CD4-positive, alpha-beta T cell treated with Interleukin-12 subunit alpha and Interleukin-12 subunit beta, for 1 hour (primary cell): ENCODE results near the gene TULP3.

ENCODE experiments used
- DNase-seq: peaks from one replicate; pipeline ENCODE4 v3.0.0-alpha.2; 2020

Gene TULP3

GRCh38 chr12:2930865-2931264 is 40.2 kb downstream of the TULP3 start:
- no peak for DNase-seq

DNA sequence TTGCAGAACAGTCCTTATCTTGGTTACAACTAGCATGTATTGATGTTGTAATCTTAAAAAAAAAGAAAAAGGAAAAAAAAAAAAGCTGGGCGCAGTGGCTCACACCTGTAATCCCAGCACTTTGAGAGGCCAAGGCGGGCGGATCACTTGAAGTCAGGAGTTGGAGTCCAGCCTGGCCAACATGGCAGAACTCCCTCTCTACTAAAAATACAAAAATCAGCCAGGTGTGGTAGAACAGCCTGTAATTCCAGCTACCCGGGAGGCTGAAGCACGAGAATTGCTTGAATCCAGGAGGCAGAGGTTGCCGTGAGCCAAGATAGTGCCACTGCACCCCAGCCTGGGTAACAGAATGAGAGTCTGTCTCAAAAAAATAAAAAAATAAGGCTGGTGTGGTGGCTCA is 42.9 kb downstream of the TULP3 start:
- no peak for DNase-seq

GRCh38 chr12:2934371-2934770 is 43.7 kb downstream of the TULP3 start:
- no peak for DNase-seq

- no peak for DNase-seq
Measured at GRCh38 chr12:2936301-2936700, 45.6 kb downstream of the TULP3 start.

- DNase-seq = no peak
Measured at GRCh38 chr12:2937500-2937899, 46.8 kb downstream of the TULP3 start.

DNA sequence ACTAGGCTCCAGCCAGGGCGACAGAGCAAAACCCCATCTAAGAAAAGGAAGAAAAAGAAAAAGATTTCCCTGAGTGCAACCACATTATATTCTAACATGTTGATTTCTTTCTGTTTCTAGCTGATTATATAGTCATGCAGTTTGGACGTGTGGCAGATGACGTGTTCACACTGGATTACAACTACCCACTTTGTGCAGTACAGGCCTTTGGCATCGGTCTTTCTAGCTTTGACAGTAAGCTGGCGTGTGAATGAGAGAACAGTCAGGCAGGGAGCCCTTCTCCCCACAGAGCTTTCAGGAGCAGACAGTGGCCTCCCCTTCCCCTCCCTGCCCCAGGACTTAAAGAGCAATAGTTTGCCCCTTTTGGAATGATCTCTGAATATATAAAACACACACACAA is 48.5 kb downstream of the TULP3 start:
- DNase-seq = no peak

DNA sequence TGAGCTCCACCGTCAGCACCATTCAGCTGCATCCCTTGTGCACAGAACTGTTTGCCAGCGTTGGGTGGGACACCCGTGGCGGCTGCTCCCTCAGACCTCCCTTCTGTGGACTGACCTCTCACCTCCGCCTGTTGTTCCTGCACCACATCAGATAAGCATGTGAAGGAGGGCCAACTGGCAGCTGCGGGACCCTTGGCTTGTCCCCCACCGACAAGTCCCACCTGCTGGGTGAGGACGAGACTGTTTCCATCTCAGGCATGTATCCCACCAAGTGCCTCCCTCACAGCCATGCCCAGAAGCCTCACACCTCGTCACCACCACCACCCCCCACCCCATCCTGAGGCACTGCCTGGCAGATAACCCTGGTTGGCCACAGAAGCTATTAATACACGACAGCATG is 49.9 kb downstream of the TULP3 start:
- no peak for DNase-seq

- DNase-seq = no peak
Measured at GRCh38 chr12:2941524-2941923, 50.8 kb downstream of the TULP3 start.

DNA sequence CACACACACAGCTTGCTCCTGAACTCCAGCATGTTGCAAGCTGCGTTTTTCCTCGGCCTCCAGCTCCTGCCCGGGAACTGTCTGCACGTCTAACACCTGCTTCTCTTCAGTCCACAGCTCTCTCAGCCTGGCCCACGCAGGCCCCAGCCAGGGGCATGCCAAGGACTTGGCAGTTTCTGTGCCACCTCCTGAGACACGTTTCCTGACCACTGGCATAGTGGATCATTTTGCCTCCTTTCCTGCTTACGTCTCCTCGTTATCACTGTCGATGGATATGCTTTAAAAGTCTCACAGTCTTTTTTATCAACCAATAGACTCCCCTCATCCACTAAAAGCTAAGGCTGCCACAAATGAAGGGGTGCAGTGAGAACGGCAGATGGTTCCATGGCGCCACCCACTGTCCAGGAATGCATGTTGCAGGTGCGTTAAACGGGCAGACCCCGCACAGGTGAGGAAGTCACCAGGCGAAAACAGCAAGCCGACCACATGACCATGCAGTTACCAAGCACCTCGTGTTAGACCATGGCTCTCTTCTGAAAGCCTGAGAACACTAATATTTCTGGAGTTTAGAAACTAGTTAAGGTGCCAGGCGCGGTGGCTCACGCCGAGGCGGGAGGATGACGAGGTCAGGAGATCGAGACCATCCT is 53.8 kb downstream of the TULP3 start:
- peak; percentile 49 for DNase-seq

DNA sequence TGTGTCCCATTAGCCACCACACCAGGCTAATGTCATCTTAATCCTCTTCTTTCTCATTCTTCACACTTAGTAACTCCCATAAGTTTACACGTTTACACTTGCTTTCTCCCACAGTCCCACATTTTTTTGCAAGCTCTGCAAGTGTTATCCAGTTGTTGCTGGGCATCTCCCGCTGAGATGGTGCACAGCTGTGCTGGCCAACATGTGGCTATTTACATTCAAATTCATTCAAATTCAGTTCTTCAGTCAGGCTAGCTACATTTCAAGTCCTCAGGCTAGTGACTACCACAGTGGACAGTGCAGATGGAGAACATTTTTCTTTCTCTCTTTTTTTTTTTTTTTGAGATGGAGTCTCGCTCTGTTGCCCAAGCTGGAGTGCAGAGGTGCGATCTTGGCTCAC is 58.7 kb downstream of the TULP3 start:
- DNase-seq = no peak

DNA sequence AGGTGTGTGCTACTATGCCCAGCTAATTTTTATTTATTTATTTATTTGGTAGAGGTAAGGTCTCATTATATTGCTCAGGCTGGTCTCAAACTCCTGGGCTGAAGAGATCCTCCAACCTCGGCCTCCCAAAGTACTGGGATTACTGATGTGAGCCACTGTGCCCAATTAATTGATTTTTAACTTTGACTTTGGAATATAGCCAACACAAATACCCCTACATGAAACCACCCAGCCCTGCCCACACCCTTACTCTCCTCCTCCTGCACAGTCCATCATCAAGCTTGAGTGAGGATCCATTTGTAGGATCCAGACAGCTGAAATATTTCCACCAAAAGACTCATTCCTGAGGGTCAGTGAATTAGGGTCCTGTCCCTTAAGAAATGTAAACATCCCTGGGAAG is 65.2 kb downstream of the TULP3 start:
- DNase-seq = no peak

GRCh38 chr12:2957816-2958431 is 67.2 kb downstream of the TULP3 start:
- DNase-seq = no peak

DNA sequence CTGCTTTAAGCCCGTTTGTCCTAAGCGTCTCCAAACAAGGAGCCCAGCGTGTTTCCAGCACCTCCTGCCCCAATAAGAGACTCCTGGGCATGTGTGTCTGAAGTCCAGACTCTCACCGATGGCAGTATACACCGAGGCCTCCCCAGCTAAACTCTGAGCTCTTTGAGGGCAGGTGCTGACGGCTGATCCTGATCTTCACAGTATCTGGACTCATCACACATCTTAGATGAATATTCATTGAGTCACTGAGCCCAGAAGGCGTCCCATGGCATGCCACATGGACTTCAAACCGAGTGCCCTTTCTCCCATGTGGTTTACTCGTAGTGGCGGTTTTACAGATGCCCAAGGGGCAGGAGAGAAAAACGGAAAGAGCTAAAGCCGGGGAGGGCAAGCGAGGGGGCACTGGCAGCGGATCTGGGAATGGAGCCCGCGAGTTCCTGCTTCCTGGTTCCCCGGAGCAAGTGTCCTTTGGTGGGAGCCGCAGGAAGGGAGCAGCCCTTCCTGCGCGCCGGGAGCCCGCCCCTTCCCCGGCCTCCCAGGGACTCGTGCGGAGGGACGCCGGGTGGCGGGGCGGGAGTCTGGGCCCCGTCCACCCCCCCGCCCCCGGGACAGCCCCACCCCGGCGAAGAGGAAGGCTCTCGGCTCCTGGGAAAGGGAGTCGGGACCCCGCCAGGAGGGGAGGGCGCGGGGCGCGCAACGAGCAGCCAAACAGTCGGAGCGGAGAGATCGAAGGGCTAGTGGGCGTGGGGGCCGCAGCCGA is 67.9 kb downstream of the TULP3 start:
- no peak for DNase-seq

GRCh38 chr12:2959192-2959504 is 68.5 kb downstream of the TULP3 start, which contains the start of gene TEAD4:
Gene TEAD4, plus strand, starts transcription at chr12:2959397.
- DNase-seq = no peak

GRCh38 chr12:2959505-2960389 is 69.1 kb downstream of the TULP3 start:
- DNase-seq = no peak

GRCh38 chr12:2960390-2960956 is 69.8 kb downstream of the TULP3 start:
- no peak for DNase-seq

- no peak for DNase-seq
Measured at GRCh38 chr12:2960996-2961616, 70.4 kb downstream of the TULP3 start.

GRCh38 chr12:2961705-2962104 is 71.0 kb downstream of the TULP3 start:
- no peak for DNase-seq

GRCh38 chr12:2963154-2963759 is 72.6 kb downstream of the TULP3 start:
- no peak for DNase-seq

DNA sequence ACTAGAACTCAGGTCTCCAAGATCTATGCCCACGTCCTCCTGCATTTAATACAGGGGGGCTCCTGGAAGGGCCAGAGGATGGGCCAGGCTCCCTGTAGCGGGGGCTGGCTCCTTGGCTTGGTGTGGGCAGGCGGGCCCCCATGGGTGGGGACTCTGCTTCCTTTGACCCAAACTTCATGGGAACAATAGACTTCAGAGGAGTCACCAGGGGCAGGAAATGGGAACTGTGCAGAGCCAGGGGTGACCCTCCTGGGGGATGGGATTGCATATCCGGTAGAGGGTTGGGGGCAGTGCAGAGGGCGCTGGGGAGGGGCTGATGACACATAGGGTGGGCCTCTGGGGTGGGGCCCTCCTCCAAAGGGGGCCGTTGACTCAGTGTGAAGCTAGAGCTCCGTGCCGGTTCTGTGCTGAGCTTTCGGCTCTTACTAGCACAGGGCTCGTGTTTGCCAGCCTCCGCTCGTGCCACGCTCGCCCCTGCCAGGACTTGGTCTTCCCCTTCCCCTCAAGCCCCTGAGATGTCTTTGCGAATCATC is 73.1 kb downstream of the TULP3 start:
- no peak for DNase-seq

DNA sequence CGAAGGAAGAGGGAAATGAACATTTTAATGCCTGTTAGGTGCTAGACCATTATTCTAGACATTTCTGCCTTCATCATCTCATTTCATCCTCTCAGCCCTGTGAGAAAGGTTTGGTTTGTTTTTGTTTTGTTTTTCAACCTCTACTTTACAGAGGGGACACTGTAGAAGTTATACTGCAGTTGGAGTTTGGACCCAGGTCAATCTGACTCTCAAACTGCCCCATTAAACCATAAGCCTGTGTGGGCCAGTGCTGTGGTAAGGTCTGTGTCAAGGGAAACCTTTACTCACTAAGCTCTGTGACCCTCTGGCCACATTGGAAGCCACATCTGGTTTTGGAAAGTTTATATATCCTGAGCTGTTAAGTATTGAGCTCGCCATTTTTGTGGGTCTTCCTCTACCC is 77.0 kb downstream of the TULP3 start:
- DNase-seq = no peak

GRCh38 chr12:2970744-2971143 is 80.1 kb downstream of the TULP3 start:
- DNase-seq = no peak
